ENCODE measurements around the gene BRD9.
"Not testable (repeated sequence)": the region's sequence is repeated elsewhere in the genome, so short reads cannot be mapped to it uniquely, and the experiment has no call there.

Gene BRD9

DNA sequence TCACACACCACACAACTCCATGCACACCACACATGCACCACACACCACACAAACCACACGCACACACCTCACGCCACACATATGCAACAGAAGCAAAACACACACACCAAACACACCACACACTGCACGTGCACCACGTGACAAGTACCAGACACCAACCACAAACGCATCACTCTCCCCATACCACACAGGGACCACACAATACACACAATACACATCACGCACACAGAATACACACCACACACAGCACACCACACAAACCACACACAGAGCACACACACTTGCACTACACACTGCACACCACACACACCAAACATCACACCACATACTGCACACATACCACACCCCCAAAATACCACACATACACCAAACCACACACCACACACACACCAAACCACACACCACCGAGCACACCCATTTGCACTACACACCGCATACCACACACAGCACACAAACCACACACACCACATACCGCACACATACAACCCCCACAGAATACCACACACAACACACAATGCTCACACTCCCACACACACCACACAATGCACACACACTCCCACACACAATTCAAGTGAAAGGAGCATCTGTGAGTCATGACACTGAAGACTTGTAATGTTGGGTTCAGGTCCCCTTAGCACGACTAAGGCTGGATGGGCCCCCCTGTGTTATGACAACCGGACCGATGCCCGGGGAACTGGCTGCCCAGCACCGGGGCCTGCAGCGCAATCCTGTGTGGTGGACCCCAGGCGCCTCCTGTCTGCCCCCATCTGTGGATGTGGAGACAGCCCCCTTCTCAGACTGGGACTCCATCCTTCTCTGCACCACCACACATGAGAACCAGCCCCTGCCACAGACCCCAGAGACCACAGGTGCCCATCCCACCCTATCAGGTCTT, 35.8 kb downstream of the BRD9 start:
- DNase-seq: no peak

DNA sequence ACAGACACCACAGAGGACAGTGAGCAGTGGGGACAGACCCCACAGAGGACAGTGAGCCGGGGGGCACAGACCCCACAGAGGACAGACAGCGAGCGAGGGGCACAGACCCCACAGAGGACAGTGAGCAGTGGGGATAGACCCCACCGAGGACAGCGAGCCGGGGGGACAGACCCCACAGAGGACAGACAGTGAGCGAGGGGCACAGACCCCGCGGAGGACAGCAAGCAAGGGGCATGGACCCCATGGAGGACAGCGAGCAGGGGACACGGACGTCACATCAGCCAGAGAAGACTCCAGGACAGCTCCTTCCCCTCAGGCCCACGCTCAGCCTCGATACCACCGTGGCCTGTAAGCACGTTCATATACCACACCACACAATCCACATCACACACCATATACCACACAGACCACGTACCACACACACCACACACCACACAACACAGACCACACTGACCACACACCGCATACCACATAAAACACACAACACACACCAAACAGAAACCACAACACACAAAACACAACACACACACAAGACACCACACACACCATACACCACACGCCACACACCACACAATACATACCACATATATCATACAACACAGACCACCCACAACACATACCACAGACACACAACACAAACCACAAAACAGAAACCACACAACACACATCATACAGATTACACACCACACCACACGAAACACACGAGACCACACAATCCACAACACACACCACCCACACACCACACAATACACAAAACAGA, 36.6 kb downstream of the BRD9 start:
- DNase-seq: no peak

GRCh38 chr5:854966-855743, 37.4 kb downstream of the BRD9 start:
- DNase-seq: no peak

DNA sequence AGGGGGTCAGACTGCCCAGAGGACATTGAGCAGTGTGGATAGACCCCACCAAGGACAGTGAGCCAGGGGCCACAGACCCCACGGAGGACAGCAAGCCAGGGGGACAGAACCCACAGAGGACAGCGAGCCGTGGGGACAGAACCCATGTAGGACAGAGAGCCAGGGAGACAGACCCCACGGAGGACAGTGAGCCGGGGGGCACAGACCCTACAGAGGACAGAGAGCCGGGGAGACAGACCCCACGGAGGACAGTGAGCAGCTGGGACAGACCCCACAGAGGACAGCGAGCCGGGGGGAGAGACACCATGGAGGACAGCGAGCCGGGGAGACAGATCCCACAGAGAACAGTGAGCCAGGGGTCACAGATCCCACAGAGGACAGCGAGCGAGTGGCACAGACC, 38.4 kb downstream of the BRD9 start:
- no peak for DNase-seq

DNA sequence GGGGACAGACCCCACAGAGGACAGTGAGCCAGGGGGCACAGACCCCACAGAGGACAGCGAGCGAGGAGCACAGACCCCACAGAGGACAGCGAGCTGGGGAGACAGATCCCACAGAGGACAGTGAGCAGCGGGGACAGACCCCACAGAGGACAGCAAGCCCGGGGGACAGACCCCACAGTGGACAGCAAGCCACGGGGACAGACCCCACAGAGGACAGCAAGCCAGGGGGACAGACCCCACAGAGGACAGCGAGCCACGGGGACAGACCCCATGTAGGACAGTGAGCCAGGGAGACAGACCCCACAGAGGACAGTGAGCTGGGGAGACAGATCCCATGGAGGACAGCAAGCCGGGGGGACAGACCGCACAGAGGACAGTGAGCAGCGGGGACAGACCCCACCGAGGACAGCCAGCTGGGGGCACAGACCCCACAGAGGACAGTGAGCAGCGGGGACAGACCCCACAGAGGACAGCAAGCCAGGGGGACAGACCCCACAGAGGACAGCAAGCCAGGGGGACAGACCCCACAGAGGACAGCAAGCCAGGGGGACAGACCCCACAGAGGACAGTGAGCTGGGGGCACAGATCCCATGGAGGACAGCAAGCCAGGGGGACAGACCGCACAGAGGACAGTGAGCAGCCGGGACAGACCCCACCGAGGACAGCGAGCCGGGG, 39.0 kb downstream of the BRD9 start:
- not testable (repeated sequence) for DNase-seq

DNA sequence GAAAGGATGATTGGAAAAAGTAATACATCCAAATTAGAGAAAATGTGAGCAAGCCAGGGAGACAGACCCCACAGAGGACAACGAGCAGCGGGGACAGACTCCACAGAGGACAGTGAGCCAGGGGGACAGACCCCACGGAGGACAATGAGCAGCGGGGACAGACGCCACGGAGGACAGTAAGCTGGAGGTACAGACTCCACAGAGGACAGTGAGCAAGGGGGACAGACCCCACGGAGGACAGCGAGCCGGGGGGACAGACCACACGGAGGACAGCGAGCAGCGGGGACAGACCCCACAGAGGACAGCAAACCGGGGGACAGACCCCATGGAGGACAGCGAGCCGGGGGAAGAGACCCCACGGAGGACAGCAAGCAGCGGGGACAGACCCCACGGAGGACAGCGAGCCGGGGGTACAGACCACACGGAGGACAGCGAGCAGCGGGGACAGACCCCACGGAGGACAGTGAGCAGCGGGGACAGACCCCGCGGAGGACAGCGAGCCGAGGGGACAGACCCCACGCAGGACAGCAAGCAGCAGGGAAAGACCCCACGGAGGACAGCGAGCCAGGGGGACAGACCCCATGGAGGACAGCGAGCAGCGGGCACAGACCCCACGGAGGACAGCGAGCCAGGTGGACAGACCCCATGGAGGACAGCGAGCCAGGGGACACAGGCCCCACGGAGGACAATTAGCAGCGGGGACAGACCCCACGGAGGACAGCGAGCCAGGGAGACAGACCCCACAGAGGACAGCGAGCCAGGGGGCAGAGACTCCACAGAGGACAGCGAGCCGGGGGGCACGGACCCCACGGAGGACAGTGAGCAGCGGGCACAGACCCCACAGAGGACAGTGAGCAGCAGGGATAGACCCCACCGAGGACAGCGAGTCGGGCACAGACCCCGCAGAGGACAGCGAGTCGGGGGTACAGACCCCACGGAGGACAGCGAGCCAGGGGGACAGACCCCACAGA, 39.9 kb downstream of the BRD9 start:
- no peak for DNase-seq

- DNase-seq: no peak
Measured at GRCh38 chr5:852018-852417, 40.6 kb downstream of the BRD9 start.

GRCh38 chr5:851553-851952, 41.0 kb downstream of the BRD9 start:
- no peak for DNase-seq

GRCh38 chr5:851076-851475, 41.5 kb downstream of the BRD9 start:
- DNase-seq: no peak

DNA sequence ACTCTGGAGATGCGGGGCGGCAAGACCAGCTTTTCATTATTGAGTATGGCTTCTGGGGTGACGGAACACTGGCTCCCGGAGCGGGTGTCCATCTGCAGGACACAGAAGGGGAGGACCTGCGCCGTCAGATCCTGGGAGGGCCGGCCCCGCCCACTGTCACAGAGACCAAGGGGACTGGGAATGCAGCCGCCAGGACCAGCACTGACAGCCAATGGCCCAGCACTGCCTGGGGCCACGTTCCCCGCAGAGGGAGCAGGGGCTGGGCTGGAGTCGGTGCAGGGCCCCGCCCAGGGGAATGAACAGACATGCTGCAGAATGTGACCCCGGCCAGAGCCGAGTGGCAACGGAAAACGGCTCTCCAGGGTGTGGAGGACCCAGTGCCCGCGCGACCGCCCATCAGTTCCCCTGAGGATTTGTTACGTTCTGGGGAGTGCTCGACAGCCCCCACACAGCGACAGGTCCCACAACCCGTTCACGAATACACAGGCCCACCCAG, 42.0 kb downstream of the BRD9 start, which contains the start of gene ZDHHC11:
Gene ZDHHC11, minus strand, starts transcription at position 476 of the 496 bp plus-strand sequence. Its CDS starts 384 bp downstream, at position 92.
- DNase-seq: no peak

DNA sequence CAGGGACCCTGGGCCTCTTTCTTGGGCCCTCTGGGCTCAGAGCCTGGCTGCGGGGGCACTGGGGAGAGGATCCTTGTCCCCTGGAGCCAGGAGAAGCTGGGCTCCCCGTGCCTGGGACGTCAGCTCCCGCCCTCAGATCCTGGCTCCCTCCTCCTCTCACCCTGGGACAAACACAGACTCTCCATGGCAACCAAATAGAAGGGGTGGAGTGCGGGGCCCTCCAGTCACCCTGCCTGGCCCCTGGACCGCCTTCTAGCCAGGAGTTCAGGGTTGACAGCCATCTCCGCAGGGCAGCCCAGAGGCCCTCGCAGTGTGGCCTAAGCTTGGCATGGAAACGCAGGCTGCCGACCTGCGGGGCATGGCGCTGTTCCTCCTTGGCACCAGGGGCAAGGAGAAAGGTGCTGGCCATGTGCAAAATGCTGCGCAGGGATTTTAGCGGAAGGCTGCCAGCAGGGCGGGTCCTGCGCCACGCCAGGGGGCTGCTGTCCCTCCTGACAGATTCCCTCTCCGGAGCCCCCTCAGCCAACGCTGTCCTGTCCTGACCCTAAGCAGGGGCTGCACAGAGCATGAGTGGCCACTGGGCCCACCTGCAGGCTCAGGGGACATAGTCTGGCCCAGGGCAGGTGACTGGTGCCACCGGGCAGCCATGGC, 42.8 kb downstream of the BRD9 start:
- no peak for DNase-seq

DNA sequence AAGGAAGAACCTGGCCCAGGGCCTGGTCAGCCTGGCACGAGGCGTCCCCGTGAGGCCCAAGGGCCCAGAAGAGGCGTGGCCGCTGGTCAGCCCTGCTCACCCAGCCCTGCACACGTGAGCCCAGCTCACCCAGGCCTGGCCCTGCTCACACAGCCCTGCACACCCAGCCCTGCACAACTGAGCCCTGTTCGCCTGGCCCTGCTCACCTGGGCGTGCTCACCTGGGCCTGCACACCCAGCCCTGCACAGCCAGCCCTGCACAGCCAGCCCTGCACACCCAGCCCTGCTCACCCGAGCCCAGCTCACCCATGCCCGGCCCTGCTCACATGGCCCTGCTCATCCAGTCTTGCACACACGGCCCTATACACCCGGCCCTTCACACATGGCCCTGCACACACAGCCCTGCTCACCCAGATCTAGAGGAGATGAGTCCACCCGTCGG, 43.9 kb downstream of the BRD9 start:
- no peak for DNase-seq

- DNase-seq: not testable (repeated sequence)
Measured at GRCh38 chr5:847736-848135, 44.9 kb downstream of the BRD9 start.

GRCh38 chr5:847212-847611, 45.4 kb downstream of the BRD9 start:
- DNase-seq: not testable (repeated sequence)

GRCh38 chr5:846602-847091, 46.0 kb downstream of the BRD9 start:
- not testable (repeated sequence) for DNase-seq

GRCh38 chr5:845676-846601, 46.7 kb downstream of the BRD9 start:
- not testable (repeated sequence) for DNase-seq

GRCh38 chr5:845031-845675, 47.4 kb downstream of the BRD9 start:
- not testable (repeated sequence) for DNase-seq

DNA sequence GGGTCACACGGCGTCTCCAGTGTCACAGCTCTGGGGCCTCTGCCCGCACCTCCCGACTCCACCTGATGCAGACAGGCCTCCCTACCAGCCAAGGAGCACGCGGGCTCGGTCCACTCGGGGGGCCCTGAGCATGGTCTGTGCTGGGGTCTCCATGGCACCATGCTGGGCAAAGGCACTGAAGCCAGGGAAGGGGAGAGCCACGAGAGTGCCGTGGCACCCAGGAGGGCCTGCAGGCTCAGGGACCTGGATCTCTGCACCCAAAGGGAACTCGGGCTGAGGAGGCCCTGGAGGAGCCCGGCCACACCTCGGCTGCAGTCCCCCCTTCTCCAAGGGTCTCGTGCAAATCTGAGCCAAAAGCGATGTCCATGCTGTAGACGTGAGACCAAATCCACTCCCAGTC, 48.2 kb downstream of the BRD9 start:
- DNase-seq: not testable (repeated sequence)

DNA sequence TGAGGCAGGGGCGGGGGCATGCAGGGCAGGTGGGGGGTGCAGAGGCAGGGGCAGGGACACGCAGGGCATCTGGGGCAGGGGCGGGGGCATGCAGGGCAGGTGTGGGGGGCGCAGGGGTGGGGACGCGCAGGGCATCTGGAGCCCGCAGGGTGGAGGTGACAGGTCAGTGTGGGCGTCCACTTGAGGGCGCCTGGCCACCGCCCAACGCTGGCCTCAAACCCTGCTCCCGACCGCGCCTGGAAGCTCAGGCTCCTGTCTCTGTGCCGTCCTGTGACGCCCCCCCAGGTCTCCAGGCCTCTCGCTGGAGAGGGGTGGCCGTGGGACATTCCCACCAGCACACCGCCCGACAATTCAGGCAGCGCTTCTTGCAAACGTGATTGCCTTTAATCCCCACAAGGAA, 48.7 kb downstream of the BRD9 start:
- DNase-seq: not testable (repeated sequence)
